ENCODE measurements around the gene PPP2R5A.

PPP2R5A gene

DNA sequence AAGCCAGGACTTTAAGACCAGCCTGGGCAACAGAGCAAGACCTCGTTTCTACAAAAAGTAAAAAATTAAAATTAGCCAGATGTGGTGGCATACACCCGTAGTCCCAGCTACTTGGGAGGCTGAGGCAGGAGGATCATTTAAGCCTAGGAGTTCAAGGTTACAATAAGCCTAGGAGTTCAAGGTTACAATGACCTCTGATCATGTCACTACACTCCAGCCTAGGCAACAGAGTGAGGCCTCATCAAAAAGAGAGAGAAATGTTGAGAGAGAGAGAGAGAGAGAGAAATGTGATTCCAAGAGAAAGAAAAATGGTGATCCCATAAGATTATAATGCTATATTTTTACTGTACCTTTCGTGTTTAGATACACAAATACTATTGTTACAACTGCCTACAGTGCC, 69.3 kb downstream of the PPP2R5A start:
- peaks cover 73% of the 10 kb centered on the region for H3K36me3 ChIP-seq (ENCODE audit: insufficient read depth, low read length)
- H3K4me2 ChIP-seq (ENCODE audit: low read depth, low read length, poor library complexity, severe bottlenecking), result no peak overlapping the region
- no peak overlapping the region for H3K4me3 ChIP-seq (ENCODE audit: low read length, poor library complexity, severe bottlenecking)
- TF ChIP-seq, protein P1, sequence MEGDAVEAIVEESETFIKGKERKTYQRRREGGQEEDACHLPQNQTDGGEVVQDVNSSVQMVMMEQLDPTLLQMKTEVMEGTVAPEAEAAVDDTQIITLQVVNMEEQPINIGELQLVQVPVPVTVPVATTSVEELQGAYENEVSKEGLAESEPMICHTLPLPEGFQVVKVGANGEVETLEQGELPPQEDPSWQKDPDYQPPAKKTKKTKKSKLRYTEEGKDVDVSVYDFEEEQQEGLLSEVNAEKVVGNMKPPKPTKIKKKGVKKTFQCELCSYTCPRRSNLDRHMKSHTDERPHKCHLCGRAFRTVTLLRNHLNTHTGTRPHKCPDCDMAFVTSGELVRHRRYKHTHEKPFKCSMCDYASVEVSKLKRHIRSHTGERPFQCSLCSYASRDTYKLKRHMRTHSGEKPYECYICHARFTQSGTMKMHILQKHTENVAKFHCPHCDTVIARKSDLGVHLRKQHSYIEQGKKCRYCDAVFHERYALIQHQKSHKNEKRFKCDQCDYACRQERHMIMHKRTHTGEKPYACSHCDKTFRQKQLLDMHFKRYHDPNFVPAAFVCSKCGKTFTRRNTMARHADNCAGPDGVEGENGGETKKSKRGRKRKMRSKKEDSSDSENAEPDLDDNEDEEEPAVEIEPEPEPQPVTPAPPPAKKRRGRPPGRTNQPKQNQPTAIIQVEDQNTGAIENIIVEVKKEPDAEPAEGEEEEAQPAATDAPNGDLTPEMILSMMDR (conservative IDR thresholded peaks at IDR 0.05; ENCODE audit: low read length), result no peak
- TF ChIP-seq EZH2phosphoT487 (IDR thresholded peaks at IDR 0.05; ENCODE audit: borderline replicate concordance), result no peak
- no peaks in the 10 kb centered on the region for H3F3A ChIP-seq (ENCODE audit: low read depth)
- H3K9me3 ChIP-seq (ENCODE audit: insufficient read depth, low read depth, low read length), result no peaks in the 10 kb centered on the region
- H4K20me1 ChIP-seq (ENCODE audit: insufficient read depth, low read length, poor library complexity, severe bottlenecking), result no peaks in the 10 kb centered on the region
- no peaks in the 10 kb centered on the region for H3K79me2 ChIP-seq (ENCODE audit: insufficient read depth, low read length)
- H3K9ac ChIP-seq (ENCODE audit: low read depth, low read length, poor library complexity, severe bottlenecking), result no peak overlapping the region
- H3K4me1 ChIP-seq (ENCODE audit: insufficient read depth, low read length, poor library complexity, severe bottlenecking), result no peaks in the 10 kb centered on the region
- no peaks in the 10 kb centered on the region for H3K9me2 ChIP-seq (replicated peaks; ENCODE audit: low read depth, low read length)
- H3K27me3 ChIP-seq (ENCODE audit: insufficient read depth, low read length, poor library complexity, severe bottlenecking), result no peaks in the 10 kb centered on the region
- no peak overlapping the region for H2AFZ ChIP-seq (ENCODE audit: low read length)

DNA sequence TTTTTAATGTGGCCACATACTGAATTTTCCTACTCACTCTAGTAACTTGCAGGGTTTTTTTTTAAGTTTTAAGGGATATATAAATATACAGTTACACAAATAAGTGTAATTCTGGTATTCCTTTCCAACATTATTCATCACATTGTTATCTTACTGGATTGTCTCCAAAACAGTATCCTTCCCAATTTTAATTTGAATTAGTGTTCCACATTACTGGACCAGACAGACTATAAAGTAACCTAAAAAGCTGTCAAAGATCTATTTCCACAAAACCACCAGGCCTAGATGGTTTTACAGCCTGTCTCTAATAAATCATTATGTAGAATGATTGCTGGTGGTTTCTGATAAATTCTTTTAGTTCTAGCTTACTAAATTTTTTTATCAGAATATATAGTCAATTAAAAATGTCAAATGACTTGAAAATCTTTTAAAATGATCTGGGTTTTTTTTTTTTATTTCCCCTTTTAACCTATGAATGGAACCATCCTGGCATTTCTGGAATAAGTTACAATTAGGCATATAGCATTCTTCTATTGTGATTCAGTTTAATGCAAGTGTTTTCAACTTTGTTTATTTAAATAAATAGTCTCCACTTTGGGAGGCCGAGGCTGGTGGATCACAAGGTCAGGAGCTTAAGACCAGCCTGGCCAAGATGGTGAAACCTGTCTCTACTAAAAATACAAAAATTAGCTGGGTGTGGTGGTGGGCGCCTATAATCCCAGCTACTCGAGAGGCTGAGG, 70.2 kb downstream of the PPP2R5A start:
- Histone ChIP-seq H3K9me3 (ENCODE audit: insufficient read depth, low read depth, low read length) (no peaks in the 10 kb centered on the region), H3F3A (ENCODE audit: low read depth) (no peaks in the 10 kb centered on the region), H2AFZ (ENCODE audit: low read length) (no peak overlapping the region), H3K79me2 (ENCODE audit: insufficient read depth, low read length) (no peaks in the 10 kb centered on the region), H3K9me2 (replicated peaks; ENCODE audit: low read depth, low read length) (no peaks in the 10 kb centered on the region), H3K36me3 (ENCODE audit: insufficient read depth, low read length) (peaks cover 73% of the 10 kb centered on the region), H3K4me2 (ENCODE audit: low read depth, low read length, poor library complexity, severe bottlenecking) (no peak overlapping the region), H4K20me1 (ENCODE audit: insufficient read depth, low read length, poor library complexity, severe bottlenecking) (no peaks in the 10 kb centered on the region), H3K9ac (ENCODE audit: low read depth, low read length, poor library complexity, severe bottlenecking) (no peak overlapping the region), H3K4me1 (ENCODE audit: insufficient read depth, low read length, poor library complexity, severe bottlenecking) (no peaks in the 10 kb centered on the region), H3K27me3 (ENCODE audit: insufficient read depth, low read length, poor library complexity, severe bottlenecking) (no peaks in the 10 kb centered on the region), H3K4me3 (ENCODE audit: low read length, poor library complexity, severe bottlenecking) (no peak overlapping the region)
- TF ChIP-seq EZH2phosphoT487 (IDR thresholded peaks at IDR 0.05; ENCODE audit: borderline replicate concordance), result no peak
- TF ChIP-seq, protein P1 (conservative IDR thresholded peaks at IDR 0.05; ENCODE audit: low read length), result no peak

DNA sequence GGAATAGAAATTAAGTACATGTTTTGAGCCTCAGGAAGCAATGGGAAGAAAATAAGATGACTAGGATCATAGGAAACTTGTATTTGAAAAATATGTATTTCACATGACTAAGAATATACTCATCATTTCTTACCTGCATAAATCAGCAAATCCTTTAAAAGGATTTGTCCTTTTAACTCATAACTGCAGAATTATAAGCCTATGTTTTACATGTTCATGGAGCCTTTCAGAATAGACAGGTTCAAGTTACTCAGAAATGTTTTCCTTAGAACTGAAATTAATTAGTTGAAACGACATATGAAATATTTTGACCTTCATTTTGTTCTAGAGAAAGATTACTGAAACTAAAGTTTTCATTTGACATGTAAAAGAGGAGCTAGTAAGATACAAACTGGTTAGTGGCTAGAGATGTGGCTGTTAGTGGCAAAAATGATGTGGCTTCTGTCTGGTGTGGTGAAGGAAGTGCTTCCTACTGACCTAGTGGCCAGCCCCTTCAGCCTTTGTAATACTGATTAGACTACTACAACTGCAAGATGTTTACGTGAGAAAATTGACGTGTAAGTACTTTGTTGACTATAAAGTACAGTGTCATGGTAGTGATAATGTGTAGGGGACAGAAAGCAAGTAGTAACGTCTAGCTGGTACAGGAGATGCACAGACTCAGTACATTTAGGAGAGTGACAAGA, 74.7 kb downstream of the PPP2R5A start:
- Histone ChIP-seq H3K4me3 (ENCODE audit: low read length, poor library complexity, severe bottlenecking) (no peak overlapping the region), H3K9me2 (replicated peaks; ENCODE audit: low read depth, low read length) (no peaks in the 10 kb centered on the region), H3K4me1 (ENCODE audit: insufficient read depth, low read length, poor library complexity, severe bottlenecking) (no peaks in the 10 kb centered on the region), H3K27me3 (ENCODE audit: insufficient read depth, low read length, poor library complexity, severe bottlenecking) (no peaks in the 10 kb centered on the region), H3K79me2 (ENCODE audit: insufficient read depth, low read length) (no peaks in the 10 kb centered on the region), H2AFZ (ENCODE audit: low read length) (no peak overlapping the region), H3K4me2 (ENCODE audit: low read depth, low read length, poor library complexity, severe bottlenecking) (no peak overlapping the region), H3K36me3 (ENCODE audit: insufficient read depth, low read length) (peaks cover 83% of the 10 kb centered on the region), H3F3A (ENCODE audit: low read depth) (no peaks in the 10 kb centered on the region), H3K9me3 (ENCODE audit: insufficient read depth, low read depth, low read length) (no peaks in the 10 kb centered on the region), H4K20me1 (ENCODE audit: insufficient read depth, low read length, poor library complexity, severe bottlenecking) (no peaks in the 10 kb centered on the region), H3K9ac (ENCODE audit: low read depth, low read length, poor library complexity, severe bottlenecking) (no peak overlapping the region)
- TF ChIP-seq EZH2phosphoT487 (IDR thresholded peaks at IDR 0.05; ENCODE audit: borderline replicate concordance), result no peak
- TF ChIP-seq, protein P1 (conservative IDR thresholded peaks at IDR 0.05; ENCODE audit: low read length), result no peak
